Measurements from ENCODE around the gene KAT6B.

- TF ChIP-seq POLR2AphosphoS5 (IDR thresholded peaks at IDR 0.05; ENCODE audit: insufficient read depth in 1 of 2, low read depth in 1 of 2) (no peak), CTCF (IDR thresholded peaks at IDR 0.05) (no peak)
Observed at GRCh38 chr10:74901301-74901700, 74.9 kb downstream of the KAT6B start.

All from vagina (tissue), 2 donors.